Ovary (tissue), 9 donors: ENCODE results near the gene HOXD11. TPM values are rescaled to one million over a fixed set of nuclear protein-coding genes. Genes with fewer than 3 reads are reported as not detected.

Experiments used
- DNase-seq, 5 donors: peaks; one replicate each; pipeline ENCODE4 v3.0.0-alpha.2; 2019 to 2020
- H3K27ac ChIP-seq, 2 donors: fragments of 200-600 bp; one replicate each; pipeline versions ENCODE4 v1.5.1 to v1.8.0; 2019 to 2022
- H3K27me3 ChIP-seq: fragments of 200-600 bp; one replicate; pipeline ENCODE4 v1.8.0; 2022
- H3K36me3 ChIP-seq: fragments of 200-600 bp; sonication (generic); one replicate; pipeline ENCODE4 v1.5.1; 2019
- H3K4me1 ChIP-seq: one replicate; pipeline ENCODE4 v1.8.1; 2013; ENCODE audit warnings: mild to moderate bottlenecking, moderate library complexity; ENCODE audit not compliant: insufficient read depth
- H3K4me3 ChIP-seq: fragments of 200-600 bp; sonication (generic); one replicate; pipeline ENCODE4 v1.5.1; 2017
- H3K9me3 ChIP-seq, 2 donors: fragments of 200-600 bp in 1 of 2; sonication (generic) in 1 of 2; one replicate each; pipeline versions ENCODE4 v1.5.1 to v1.8.1; 2013 to 2019; ENCODE audit warnings: mild to moderate bottlenecking in 1 of 2, moderate library complexity in 1 of 2
- EP300 ChIP-seq: sonication (generic); formaldehyde crosslinking; IDR thresholded peaks from one replicate; pipeline ENCODE4 v1.6.1; 2017; ENCODE audit warnings: antibody characterized with exemption
- POLR2A ChIP-seq: fragments of 450-650 bp; IDR thresholded peaks from one replicate; pipeline ENCODE4 v1.6.1; 2017; ENCODE audit warnings: antibody characterized with exemption, mild to moderate bottlenecking, moderate library complexity
- WGBS, 3 donors: extraction: QIAGEN DNeasy Blood & Tissue Kit in 1 of 3; methylation state at CpG; one replicate each; pipeline versions ENCODE4 v1.1.5 to v1.1.7; 2013 to 2017; 5-methylcytosine and 5-hydroxymethylcytosine counted together
- intact Hi-C, 4 donors: fragments of 100-400 bp; cut with DNase I; formaldehyde crosslinking; loops; one replicate each; pipeline versions ENCODE4 v1.11.0 to v1.15.1; 2022 to 2023
- polyA plus RNA-seq, 2 donors: library from polyadenylated mRNA; stranded (reverse); fragments of 200-250 nt in 1 of 2; fragments of 350-450 nt in 1 of 2; fragmentation: Illumina TruSeq in 1 of 2; extraction: RNeasy Lipid Tissue Mini Kit (QIAGEN cat#74804) in 1 of 2; gene quantifications; one replicate each; pipeline ENCODE4 v1.2.3, GENCODE V29; 2013 to 2014
- total RNA-seq, 7 donors: library from RNA; depleted of rRNA in 2 of 7; stranded (reverse); fragments of >200 nt in 2 of 7; fragmentation: NEBNext Ultra II Directional in 3 of 7; extraction: Animal tissue kit (Norgen Biotek cat#: 25700) in 3 of 7; gene quantifications; one replicate each; pipeline versions ENCODE4 v1.1.0 to v1.2.4, GENCODE V29; 2016 to 2023
- TF ChIP-seq, protein P1 (sequence below), 3 donors: fragments of 450-650 bp in 2 of 3; fragments of 200-600 bp in 1 of 3; IDR thresholded peaks; one replicate each; pipeline versions ENCODE4 v1.5.1 to v1.8.0; 2016 to 2022; ENCODE audit warnings: antibody characterized with exemption in 3 of 3, mild to moderate bottlenecking in 1 of 3
- donor health status: DM: no; HTN: no; CAD: no; lungs with moderate emphysema.
- donor health status: DM: no; HTN: no; CAD: no.
- donor health status: Bipolar disorder and iron deficiency.
- donor health status: DM: yes; HTN: yes; CAD: no.
- donor health status: DM: no; HTN: no; CAD: no.
- donor health status: DM: yes; HTN: yes; CAD: no.

Gene HOXD11
- total and polyA plus RNA-seq, 9 donors = 0.07 to 1.3 (median 0.61) TPM; not detected in 4

DNA sequence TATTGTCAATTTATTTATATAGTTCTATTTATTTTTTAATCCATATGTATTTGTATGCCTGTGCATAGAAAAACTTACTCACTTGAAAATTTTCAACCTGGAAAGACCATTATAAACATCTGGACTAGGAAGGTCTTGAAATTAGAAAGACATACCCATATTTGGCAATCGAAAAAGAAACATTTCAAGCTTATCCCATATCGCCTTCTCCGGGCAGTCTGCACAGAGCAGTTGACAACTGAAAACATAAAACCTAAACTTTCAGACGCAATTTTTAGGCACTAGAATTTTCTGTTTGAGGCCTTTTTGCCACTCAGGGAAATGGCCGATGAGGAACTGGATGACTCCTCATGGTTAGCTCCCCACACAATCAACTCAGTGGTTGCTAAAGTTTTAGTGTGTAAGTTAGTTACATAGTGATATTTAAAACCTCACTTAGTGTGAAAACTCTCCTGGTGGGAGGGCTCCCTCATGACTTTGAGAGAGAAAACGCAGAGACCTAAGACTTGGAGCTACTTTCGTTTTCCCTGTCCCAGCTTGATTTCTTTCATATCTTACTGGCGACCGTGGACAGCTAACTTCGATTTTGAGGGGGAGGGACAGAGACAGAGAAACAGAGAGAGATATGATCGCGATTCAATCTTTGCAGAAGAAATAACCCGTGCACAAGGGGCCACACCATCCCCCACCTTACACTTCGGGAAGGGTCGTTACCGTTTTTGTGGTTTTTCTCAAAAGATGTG is 10.7 kb upstream of the HOXD11 start:
- intact Hi-C loops = loop anchor here in 1 of 4 donors (10.0 kb wide), 1 partner anchor 412 kb away; no protein-coding TSS in a partner anchor
- TF ChIP-seq POLR2A (no peak), EP300 (no peak)
- TF ChIP-seq, protein P1, sequence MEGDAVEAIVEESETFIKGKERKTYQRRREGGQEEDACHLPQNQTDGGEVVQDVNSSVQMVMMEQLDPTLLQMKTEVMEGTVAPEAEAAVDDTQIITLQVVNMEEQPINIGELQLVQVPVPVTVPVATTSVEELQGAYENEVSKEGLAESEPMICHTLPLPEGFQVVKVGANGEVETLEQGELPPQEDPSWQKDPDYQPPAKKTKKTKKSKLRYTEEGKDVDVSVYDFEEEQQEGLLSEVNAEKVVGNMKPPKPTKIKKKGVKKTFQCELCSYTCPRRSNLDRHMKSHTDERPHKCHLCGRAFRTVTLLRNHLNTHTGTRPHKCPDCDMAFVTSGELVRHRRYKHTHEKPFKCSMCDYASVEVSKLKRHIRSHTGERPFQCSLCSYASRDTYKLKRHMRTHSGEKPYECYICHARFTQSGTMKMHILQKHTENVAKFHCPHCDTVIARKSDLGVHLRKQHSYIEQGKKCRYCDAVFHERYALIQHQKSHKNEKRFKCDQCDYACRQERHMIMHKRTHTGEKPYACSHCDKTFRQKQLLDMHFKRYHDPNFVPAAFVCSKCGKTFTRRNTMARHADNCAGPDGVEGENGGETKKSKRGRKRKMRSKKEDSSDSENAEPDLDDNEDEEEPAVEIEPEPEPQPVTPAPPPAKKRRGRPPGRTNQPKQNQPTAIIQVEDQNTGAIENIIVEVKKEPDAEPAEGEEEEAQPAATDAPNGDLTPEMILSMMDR (IDR thresholded peaks at IDR 0.05) = no peak
- peaks cover 25% of the 10 kb centered on the region for H3K27me3 ChIP-seq
- DNase-seq = no peak
- WGBS, 3 donors = 12 to 16% (median 14%) methylated on average over 16 of the region's 16 CpGs
- no peak overlapping the region for H3K27ac ChIP-seq
- H3K9me3 ChIP-seq = peaks cover 0 to 3% of the 10 kb centered on the region in 2 donors
- H3K4me1 ChIP-seq = peaks cover 3% of the 10 kb centered on the region
- no peaks in the 10 kb centered on the region for H3K36me3 ChIP-seq
- H3K4me3 ChIP-seq = no peak overlapping the region

DNA sequence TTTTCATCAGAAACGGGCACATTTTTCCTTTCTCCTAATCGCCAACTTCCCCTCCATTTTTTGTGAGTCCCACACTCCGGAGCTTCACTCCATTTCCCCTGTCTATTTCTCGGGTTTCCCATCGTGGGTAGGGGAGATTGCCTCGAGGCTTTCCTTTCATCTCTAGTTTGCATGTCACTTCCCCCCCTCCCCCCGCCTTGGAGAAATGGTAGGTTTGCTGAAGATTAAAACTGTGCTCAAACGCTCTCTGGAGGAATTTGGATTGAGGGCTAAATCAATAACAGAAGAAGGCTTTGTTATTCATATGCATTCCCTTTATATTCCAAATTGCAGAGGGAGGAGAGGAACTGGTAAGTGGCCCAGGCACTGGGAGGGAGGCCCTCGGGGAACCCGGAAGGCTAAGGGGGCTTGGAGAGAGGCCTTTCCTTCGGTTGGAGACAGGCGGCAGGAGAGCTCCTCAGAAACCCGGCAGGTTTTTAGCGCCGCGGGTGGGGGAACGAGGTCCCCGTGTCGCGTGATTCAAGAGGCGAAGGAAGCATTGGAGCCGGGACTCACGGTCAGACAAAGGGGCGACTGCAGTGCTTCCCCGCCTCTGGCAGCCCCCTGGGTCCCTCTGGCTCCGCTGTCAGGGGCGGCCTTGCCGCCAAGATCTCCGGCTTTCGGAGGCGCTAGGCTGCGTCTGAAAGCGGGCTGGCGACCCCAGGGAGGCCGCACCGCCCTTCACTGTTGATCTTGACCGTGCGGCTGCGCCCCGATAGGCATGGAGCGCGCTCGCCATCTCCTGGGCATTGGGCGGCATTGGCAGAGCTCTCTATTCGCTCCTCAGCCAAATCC is 9.9 kb upstream of the HOXD11 start:
- intact Hi-C loops = loop anchor here in 1 of 4 donors (10.0 kb wide), 1 partner anchor 412 kb away; no protein-coding TSS in a partner anchor
- TF ChIP-seq, protein P1 (IDR thresholded peaks at IDR 0.05) = peak; percentile 25 to 59 (median 45)
- TF ChIP-seq POLR2A (no peak), EP300 (no peak)
- 3 to 5% (median 4%) methylated on average over 35 to 45 of the region's 45 CpGs for WGBS, 3 donors
- Histone ChIP-seq H3K9me3 (peaks cover 0 to 3% of the 10 kb centered on the region in 2 donors), H3K27me3 (peaks cover 25% of the 10 kb centered on the region), H3K4me1 (peaks cover 3% of the 10 kb centered on the region), H3K36me3 (no peaks in the 10 kb centered on the region), H3K4me3 (no peak overlapping the region), H3K27ac (no peak overlapping the region)
- peak; percentile 34 to 76 (median 58) for DNase-seq

DNA sequence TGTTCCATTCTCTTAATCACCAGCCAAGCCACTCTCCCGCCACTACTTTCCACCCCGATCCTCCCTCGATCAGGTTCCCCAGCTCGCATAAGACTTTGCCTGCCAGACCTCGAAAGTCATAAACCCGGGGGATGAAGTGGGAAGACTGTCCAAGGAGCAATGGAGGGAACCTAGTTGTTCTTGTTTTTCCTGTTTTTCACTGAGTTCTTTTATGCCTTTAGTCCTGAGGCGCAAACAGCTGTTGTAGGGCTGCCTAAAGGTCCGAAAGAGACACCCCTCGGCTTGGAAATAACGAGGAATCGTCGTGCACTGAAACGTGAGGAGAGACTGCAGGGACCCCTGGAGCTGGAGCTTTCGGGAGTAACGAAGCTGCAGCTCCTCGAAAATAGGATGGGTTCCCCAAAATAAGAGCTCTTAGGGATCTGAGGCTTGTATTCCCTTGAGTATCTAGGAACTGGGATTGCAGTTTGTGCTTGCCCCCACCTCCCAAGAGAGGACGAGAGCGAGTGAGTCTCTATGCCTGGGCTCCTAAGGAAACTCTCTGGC is 9.2 kb upstream of the HOXD11 start:
- Histone ChIP-seq H3K4me1 (peaks cover 3% of the 10 kb centered on the region), H3K36me3 (no peaks in the 10 kb centered on the region), H3K27ac (no peak overlapping the region), H3K4me3 (no peak overlapping the region), H3K9me3 (peaks cover 0 to 3% of the 10 kb centered on the region in 2 donors), H3K27me3 (peaks cover 21% of the 10 kb centered on the region)
- TF ChIP-seq, protein P1 (IDR thresholded peaks at IDR 0.05) = no peak
- TF ChIP-seq POLR2A (no peak), EP300 (no peak)
- intact Hi-C loops = loop anchor here in 1 of 4 donors (10.0 kb wide), 1 partner anchor 413 kb away; no protein-coding TSS in a partner anchor
- no peak for DNase-seq
- 4 to 8% (median 7%) methylated on average over 16 to 18 of the region's 18 CpGs for WGBS, 3 donors
